ENCODE data around the gene NUP210.
A peak's percentile ranks its signal among the peaks of the same experiment; 100 is the strongest.

The NUP210 gene

DNA sequence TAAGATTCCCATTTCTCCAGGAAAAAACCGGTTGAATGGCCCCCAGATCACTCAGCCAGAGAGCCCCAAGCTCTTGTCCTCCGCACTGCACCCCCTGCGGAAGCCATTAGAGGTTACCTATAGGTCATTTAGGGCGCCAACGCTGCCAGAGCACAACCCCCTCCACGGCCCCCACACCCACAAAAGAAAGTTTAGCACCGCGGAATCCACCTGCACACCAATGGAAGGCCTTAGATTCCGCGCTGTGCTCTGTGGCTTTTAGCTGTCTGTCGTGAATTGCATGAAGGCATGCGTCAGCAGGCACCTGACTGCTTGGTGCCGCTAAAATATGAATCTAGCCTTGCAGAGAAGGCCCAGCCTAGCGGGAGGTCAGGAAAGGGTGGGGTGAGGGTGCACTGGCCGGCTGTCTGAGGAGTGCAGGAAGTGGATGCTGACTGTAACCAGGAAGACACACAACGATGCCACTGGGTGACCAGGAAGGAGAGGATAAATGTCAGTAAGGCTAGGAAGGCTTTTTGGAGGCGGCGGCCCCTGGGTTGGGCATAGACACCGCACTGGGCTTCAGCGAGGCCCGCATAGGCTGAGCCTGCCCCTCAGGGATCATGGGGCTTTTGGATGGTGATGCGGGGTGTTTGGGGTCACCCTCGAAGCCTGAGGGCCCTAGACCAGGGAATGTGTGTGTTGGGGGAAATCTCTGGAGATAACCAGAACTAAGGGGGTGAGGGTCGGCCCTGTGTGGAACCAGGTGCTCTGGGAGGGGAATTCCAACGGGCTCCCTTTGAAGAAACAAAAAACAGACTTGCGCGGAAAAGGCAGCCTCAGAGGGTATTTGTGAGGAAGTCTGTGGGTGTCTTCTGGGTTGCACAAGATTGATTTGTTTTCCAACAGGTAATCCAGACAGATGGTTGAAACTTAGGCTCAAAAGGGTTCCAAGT is 976 bp upstream of the NUP210 start:
- Mint-ChIP-seq H3K9me3 (ENCODE audit: low read depth) (no peaks in the 10 kb centered on the region), H3K4me1 (ENCODE audit: low read depth) (peaks cover 72% of the 10 kb centered on the region), H3K36me3 (peaks cover 4% of the 10 kb centered on the region), H3K4me3 (peak overlapping the region; percentile 92), H3K27me3 (no peaks in the 10 kb centered on the region), H3K27ac (peak overlapping the region; percentile 100)

DNA sequence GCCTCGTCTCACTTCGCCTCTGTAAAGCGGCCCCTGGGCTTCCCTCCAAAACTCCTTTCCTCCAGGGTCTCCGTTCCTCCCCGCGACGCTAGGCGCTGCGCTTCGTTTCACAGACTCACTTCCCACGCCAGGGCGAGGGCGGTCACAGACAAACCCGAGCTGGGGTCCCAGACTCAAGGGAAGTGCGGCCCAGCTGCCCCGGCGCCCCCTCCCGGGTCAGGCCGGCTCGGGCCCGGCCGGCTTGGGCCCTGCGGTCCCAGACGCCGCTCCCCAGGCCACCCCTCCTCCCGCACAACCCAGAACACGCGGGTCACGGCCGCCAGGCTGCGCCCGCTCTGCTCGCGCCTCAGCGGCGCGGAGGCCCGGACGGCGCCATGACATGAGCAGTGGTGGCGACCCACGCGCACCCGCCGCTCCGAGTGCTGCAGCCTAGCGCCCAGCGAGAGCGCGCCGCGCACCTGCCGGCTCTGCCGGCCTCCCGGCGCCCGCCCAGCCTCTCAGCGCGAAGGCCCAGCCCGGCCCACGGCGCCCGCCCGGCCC is 547 bp downstream of the NUP210 start:
- Mint-ChIP-seq H3K27me3 (no peaks in the 10 kb centered on the region), H3K4me3 (peak overlapping the region; percentile 94), H3K4me1 (ENCODE audit: low read depth) (peaks cover 73% of the 10 kb centered on the region), H3K36me3 (peaks cover 4% of the 10 kb centered on the region), H3K9me3 (ENCODE audit: low read depth) (no peaks in the 10 kb centered on the region), H3K27ac (peak overlapping the region; percentile 96)

DNA sequence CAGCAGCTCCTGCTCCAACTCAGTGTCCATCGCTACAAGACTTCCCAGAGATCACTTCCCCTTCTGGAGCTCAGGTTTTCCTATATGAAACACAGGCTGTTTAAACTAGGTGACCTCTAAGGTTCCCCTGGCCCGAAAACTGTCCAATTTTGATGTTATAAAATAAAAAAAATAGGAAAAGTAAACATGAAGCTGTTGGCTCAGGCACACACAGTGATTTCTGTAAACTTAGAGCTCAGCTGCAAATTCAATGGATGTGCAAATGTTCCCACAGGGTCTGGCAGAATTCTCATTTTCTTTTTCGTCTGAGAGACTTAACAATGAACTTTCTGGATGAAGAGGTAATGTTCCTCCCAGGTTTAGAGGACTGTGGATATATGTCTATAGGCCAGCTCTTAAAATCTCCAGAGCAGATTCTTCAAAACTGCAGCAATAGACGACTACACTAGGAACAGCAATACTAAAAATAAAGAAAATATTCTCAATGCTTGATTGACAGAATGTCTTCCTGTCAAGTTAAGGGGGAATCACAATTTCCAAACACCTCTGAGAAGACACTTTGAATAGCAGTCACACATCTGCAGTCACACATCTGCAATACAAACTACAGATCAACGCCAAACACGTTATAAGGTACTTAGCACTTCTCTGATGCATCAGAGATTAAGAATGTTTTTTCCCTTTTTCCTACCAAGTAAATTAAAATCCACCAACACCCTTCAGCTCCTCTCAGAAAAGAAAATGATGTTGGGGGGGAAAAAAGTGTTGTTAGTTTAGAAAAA is 2.8 kb downstream of the NUP210 start:
- peaks cover 71% of the 10 kb centered on the region for H3K4me1 Mint-ChIP-seq (ENCODE audit: low read depth)
- H3K27me3 Mint-ChIP-seq: no peaks in the 10 kb centered on the region
- peak overlapping the region; percentile 96 for H3K27ac Mint-ChIP-seq
- H3K4me3 Mint-ChIP-seq: peak overlapping the region; percentile 94
- H3K36me3 Mint-ChIP-seq: peaks cover 4% of the 10 kb centered on the region
- no peaks in the 10 kb centered on the region for H3K9me3 Mint-ChIP-seq (ENCODE audit: low read depth)

DNA sequence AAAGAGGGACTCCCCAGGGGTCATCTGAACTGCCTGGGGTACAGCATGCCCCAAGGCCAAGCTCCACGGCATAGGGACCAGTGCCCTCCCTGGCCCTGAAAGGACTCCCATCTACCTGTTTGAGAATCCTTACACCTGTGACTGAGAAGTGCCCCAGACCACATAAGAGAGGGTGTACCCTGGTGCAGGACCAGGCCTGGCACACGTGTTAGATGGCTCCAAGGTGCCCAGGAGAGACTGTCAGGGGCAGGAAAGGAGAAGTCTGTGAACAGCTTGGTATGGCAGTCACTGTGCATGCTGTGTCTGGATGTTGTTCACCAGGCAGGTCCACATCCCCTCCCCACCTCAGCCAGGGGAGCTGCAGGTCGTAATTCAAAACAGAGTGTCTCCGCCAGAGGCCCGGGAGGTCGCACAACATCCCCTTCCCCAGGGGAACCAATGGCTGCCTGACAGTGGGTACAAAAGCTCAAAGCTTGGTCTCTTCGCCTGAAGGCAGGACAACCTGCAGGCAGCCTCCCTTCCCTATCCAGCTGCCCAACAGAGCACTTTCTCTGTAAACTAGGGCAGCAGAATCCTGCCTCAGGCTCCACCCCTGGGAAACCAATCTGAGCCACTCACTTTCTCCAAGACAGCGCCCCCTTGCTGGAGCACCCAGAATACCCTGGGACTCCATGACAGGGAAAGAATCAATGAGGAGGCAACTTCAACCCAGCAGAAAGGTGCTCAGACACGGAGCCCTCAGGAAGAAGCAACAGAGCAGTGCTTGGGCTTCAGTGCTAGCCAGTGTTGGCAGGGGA is 3.9 kb downstream of the NUP210 start:
- Mint-ChIP-seq H3K27ac (peak overlapping the region; percentile 96), H3K27me3 (no peaks in the 10 kb centered on the region), H3K4me1 (ENCODE audit: low read depth) (peaks cover 63% of the 10 kb centered on the region), H3K4me3 (peak overlapping the region; percentile 94), H3K9me3 (ENCODE audit: low read depth) (no peaks in the 10 kb centered on the region), H3K36me3 (peaks cover 4% of the 10 kb centered on the region)

DNA sequence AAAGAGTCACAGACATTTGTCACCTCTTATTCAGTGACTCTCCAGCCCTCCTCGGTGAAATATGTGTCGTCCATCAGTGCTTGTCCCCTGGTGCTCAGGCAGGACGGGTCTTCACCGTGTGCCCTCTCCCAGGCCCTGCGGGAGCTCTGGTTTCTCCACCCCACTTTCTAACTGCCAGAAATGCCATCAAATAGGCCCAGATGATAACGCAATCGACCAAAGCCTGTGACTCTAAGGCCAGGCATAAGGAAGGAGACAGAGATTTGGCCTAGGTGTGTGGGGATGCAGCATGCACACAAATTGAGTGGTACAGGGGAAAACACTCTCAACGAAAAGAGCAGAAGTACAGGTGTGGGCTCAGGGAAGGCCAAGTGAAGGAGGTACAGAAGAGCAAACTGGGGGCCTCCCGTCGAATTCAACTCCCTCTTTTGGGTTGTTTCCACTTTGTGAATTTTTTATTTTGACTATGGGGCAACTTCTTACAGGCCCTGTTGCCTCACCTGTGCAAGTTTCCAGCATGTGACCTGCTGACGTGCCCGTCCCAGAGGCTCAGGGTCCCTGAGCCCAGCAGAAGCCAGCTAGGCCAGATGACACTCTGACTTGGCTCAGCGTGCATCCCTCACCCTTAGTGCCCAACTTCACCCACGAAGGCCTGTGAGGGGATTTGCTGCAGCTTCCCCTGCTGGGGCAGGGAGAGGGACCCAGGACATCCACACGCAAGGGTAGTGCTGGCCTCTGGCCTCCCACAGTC is 4.7 kb downstream of the NUP210 start:
- H3K27ac Mint-ChIP-seq: peak overlapping the region; percentile 98
- peaks cover 60% of the 10 kb centered on the region for H3K4me1 Mint-ChIP-seq (ENCODE audit: low read depth)
- no peaks in the 10 kb centered on the region for H3K9me3 Mint-ChIP-seq (ENCODE audit: low read depth)
- peak overlapping the region; percentile 94 for H3K4me3 Mint-ChIP-seq
- peaks cover 4% of the 10 kb centered on the region for H3K36me3 Mint-ChIP-seq
- no peaks in the 10 kb centered on the region for H3K27me3 Mint-ChIP-seq

DNA sequence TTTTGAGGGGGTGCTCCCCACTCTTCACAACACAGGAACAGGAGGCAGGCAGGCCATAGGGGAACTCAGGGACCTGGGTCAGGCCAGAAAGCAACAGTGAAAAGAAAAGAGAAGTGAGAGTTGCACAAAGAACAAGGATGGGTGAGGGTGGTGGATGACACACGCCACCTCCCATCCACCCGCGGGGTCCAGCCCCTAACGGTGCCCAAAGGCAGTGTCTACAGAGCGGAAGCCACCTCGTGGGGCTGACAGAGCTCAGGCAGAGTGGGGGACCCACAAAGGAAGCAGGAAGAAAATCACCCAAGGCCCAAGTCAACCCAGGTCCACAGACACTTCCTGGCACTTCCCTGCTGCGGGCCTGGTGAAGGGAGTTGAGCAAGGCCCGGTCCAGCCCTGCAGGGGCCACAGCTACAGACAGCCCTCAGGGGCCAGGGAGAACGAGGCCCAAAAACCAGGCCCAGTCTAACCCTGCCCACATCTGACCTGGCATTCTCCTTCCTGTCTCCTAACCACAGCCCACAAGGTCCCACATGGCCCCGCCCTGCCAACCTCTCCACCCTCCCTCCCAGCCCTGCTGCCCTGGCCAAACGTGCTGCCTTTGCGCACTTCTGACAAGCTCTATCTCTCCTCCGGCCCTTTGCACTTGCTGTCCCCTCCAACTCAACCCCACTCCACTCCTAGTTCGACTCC is 5.9 kb downstream of the NUP210 start:
- Mint-ChIP-seq H3K36me3 (peaks cover 4% of the 10 kb centered on the region), H3K27ac (peak overlapping the region; percentile 98), H3K4me3 (peak overlapping the region; percentile 94), H3K4me1 (ENCODE audit: low read depth) (peaks cover 64% of the 10 kb centered on the region), H3K27me3 (no peaks in the 10 kb centered on the region), H3K9me3 (ENCODE audit: low read depth) (no peaks in the 10 kb centered on the region)

DNA sequence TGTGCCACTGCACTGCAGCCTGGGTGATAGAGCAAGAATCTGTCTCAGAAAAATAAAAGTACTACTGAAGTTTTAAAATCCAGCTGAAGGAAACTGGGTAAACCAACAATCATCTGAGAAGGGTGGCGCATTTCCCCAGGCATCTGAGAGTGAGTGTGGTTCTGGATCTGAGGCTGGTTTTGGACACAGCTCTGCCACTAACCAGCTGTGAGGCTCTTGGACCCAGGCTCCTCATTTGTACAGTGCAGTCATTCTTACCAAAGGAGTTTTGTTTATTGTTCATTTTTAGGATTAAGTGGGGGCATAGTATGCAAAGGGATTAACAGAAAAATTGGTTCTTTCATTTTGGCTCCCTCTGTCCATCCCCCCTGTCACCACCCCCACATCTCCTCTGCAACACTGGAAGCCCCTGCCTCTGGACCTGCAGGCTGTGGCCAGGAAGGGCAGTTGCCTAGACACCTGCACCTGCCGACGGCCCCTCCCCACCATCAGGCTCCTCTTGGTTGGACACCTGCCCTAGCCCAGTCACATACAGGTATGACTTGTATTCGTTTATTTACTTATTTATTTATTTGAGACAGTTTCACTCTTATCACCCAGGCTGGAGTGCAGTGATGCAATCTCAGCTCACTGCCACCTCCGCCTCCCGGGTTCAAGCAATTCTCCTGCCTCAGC is 8.8 kb downstream of the NUP210 start:
- H3K4me3 Mint-ChIP-seq: no peak overlapping the region
- H3K36me3 Mint-ChIP-seq: peaks cover 12% of the 10 kb centered on the region
- H3K27ac Mint-ChIP-seq: no peak overlapping the region
- peaks cover 55% of the 10 kb centered on the region for H3K4me1 Mint-ChIP-seq (ENCODE audit: low read depth)
- H3K27me3 Mint-ChIP-seq: no peaks in the 10 kb centered on the region
- H3K9me3 Mint-ChIP-seq (ENCODE audit: low read depth): no peaks in the 10 kb centered on the region

DNA sequence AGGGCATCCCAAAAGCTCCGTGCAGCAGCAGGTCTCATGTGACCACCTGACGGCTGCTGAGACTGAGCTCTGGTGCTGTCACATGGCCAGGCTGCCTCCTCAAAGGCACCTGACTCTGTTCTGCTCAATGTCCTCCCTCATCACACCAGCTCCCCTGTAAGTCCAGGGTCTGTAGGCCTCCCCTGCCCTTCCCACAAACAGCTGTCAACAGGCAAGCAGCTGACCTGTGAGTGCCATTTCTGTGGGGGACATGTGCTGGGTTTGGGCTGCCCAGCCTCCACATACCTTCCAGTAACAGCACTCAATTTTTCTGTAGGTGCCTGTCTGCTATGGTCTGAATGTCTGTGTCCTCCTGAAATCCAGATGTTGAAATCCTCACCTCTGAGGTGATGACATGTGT is 11.2 kb downstream of the NUP210 start:
- Mint-ChIP-seq H3K36me3 (peaks cover 12% of the 10 kb centered on the region), H3K4me3 (no peak overlapping the region), H3K9me3 (ENCODE audit: low read depth) (no peaks in the 10 kb centered on the region), H3K4me1 (ENCODE audit: low read depth) (peaks cover 48% of the 10 kb centered on the region), H3K27me3 (no peaks in the 10 kb centered on the region), H3K27ac (no peak overlapping the region)

DNA sequence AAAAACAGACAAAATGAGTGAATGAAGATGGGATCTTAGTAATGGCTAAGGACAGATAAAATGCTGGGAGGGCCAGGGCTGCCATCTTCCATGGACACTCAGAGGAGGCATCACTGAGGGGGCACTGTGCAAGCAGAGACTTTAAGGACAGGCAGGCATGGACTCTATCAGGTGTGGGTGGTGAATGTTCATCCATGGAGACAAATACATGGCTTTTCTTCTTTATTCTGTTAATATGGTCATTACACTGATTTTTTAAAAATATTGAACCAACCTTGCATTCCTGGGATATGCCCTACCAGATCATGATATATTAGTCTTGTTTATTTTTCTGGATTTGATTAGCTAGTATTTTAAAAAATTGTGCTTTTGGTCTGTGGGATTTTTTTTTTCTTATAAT is 12.2 kb downstream of the NUP210 start:
- Mint-ChIP-seq H3K4me3 (no peak overlapping the region), H3K36me3 (peaks cover 12% of the 10 kb centered on the region), H3K4me1 (ENCODE audit: low read depth) (peaks cover 43% of the 10 kb centered on the region), H3K9me3 (ENCODE audit: low read depth) (no peaks in the 10 kb centered on the region), H3K27ac (no peak overlapping the region), H3K27me3 (no peaks in the 10 kb centered on the region)

DNA sequence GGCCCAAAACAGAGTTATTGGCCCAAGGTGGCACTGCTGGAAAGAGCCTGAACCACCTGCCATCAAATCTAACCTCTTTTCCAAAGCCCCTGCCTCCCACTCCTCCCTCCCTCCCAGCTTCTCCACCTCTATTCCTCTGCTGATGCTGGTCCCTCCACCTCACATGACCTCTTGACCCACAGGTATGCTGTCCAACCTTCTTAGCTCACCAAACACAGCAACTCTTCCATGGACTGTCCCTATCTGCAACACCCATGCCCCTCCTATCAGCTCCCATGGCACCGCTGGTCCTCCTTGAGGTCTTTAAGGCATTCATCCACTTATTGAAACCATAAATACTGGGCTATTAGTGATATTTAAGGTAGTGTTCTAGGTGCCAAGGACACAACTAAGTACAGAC is 12.6 kb downstream of the NUP210 start:
- Mint-ChIP-seq H3K9me3 (ENCODE audit: low read depth) (no peaks in the 10 kb centered on the region), H3K4me3 (no peak overlapping the region), H3K27me3 (no peaks in the 10 kb centered on the region), H3K4me1 (ENCODE audit: low read depth) (peaks cover 48% of the 10 kb centered on the region), H3K36me3 (peaks cover 12% of the 10 kb centered on the region), H3K27ac (no peak overlapping the region)

DNA sequence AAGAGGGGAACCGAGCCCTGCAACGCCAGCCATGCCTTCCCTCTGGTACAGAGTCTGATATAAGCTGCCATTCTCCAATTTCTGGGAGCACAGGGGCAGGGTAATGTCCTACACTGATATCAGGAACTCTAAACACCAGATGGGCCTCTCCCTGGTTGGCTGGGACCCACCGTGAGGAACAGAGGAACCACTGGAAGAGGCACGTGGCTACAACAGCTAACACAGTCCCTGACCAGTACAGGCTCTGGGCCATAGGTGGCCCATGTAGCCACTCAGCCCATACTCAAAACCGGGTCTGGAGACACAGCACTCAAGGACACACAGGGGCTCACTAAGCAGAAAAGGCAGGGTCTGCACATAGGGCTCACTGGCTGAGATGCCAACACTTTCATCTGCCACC is 13.9 kb downstream of the NUP210 start:
- Mint-ChIP-seq H3K9me3 (ENCODE audit: low read depth) (no peaks in the 10 kb centered on the region), H3K4me1 (ENCODE audit: low read depth) (peaks cover 50% of the 10 kb centered on the region)

DNA sequence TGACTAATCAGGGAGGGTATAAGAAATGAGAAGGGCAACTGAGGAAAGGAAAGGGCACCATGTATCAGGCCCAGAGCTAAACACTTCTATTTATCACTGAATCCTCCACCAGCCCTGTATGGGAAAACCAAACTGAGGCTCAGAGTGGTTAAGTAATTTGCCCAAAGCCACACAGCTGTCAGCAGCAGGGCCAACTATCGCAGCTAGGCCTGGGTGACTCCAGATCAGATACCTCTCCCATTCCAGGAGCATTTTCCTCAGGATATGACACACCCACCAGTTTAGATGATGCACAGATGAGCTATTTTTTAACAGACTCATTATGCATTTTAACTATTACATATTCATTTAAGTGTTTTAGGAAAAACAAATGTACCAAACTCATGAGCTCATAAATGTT is 14.5 kb downstream of the NUP210 start:
- no peaks in the 10 kb centered on the region for H3K9me3 Mint-ChIP-seq (ENCODE audit: low read depth)
- no peak overlapping the region for H3K4me3 Mint-ChIP-seq
- H3K27ac Mint-ChIP-seq: peak overlapping the region; percentile 34
- peaks cover 48% of the 10 kb centered on the region for H3K4me1 Mint-ChIP-seq (ENCODE audit: low read depth)
- peaks cover 12% of the 10 kb centered on the region for H3K36me3 Mint-ChIP-seq
- no peaks in the 10 kb centered on the region for H3K27me3 Mint-ChIP-seq

More for the DNA sequence above, 13.9 kb downstream of the NUP210 start:
- H3K4me3 Mint-ChIP-seq: no peak overlapping the region
- peaks cover 12% of the 10 kb centered on the region for H3K36me3 Mint-ChIP-seq
- peak overlapping the region; percentile 34 for H3K27ac Mint-ChIP-seq
- no peaks in the 10 kb centered on the region for H3K27me3 Mint-ChIP-seq
